ENCODE measurements around the gene EVX1.

DNA sequence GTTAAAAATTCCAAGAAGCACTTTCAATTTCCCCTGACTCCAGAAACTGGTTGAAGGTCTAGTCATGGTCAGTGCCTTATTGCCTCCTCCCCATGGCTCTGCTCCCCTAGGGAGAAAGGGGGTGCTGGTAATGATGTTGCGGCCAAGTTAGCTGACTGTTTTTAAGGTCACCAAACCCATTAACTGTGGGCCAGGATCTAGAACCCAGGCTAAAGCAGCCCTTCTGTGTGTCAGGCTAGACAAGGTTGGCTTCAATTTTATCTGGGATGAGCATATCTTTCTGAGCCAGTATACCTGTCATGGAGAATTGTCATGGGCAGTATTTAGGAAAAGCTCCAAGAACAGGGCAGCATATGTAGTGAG lies 31.5 kb upstream of the EVX1 start:
- TF ChIP-seq POLR2A (IDR thresholded peaks at IDR 0.05; ENCODE audit: low read depth) = no peak
- TF ChIP-seq, protein P1, sequence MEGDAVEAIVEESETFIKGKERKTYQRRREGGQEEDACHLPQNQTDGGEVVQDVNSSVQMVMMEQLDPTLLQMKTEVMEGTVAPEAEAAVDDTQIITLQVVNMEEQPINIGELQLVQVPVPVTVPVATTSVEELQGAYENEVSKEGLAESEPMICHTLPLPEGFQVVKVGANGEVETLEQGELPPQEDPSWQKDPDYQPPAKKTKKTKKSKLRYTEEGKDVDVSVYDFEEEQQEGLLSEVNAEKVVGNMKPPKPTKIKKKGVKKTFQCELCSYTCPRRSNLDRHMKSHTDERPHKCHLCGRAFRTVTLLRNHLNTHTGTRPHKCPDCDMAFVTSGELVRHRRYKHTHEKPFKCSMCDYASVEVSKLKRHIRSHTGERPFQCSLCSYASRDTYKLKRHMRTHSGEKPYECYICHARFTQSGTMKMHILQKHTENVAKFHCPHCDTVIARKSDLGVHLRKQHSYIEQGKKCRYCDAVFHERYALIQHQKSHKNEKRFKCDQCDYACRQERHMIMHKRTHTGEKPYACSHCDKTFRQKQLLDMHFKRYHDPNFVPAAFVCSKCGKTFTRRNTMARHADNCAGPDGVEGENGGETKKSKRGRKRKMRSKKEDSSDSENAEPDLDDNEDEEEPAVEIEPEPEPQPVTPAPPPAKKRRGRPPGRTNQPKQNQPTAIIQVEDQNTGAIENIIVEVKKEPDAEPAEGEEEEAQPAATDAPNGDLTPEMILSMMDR (IDR thresholded peaks at IDR 0.05) = no peak

Data from esophagus muscularis mucosa (tissue), 3 donors.